ENCODE data around the gene AGO1. TPM values are rescaled to one million over a fixed set of nuclear protein-coding genes. Genes with fewer than 3 reads are reported as not detected.
"Not testable (repeated sequence)": the region's sequence is repeated elsewhere in the genome, so short reads cannot be mapped to it uniquely, and the experiment has no call there.

AGO1 gene
- total RNA-seq, 1 donor = 20.3 TPM

GRCh38 chr1:35886577-35887431, 3.8 kb downstream of the AGO1 start:
- DNase-seq (ENCODE audit: low read depth) = no peak
- H3K4me3 ChIP-seq (ENCODE audit: low read depth, low read length) = no peak overlapping the region
- no peak for TF ChIP-seq CTCF (IDR thresholded peaks at IDR 0.05; ENCODE audit: insufficient read depth, low read length)

- no peak for DNase-seq (ENCODE audit: low read depth)
- no peak for TF ChIP-seq CTCF (IDR thresholded peaks at IDR 0.05; ENCODE audit: insufficient read depth, low read length)
- H3K4me3 ChIP-seq (ENCODE audit: low read depth, low read length) = no peak overlapping the region
These were observed 4.5 kb downstream of the AGO1 start for GRCh38 chr1:35887508-35887907.

GRCh38 chr1:35888255-35888654, 5.2 kb downstream of the AGO1 start:
- no peak for DNase-seq (ENCODE audit: low read depth)
- no peak overlapping the region for H3K4me3 ChIP-seq (ENCODE audit: low read depth, low read length)
- no peak for TF ChIP-seq CTCF (IDR thresholded peaks at IDR 0.05; ENCODE audit: insufficient read depth, low read length)

GRCh38 chr1:35888981-35889380, 6.0 kb downstream of the AGO1 start:
- not testable (repeated sequence) for H3K4me3 ChIP-seq (ENCODE audit: low read depth, low read length); DNase-seq (ENCODE audit: low read depth)

GRCh38 chr1:35893051-35893879, 10.3 kb downstream of the AGO1 start:
- no peak for DNase-seq (ENCODE audit: low read depth)
- H3K4me3 ChIP-seq (ENCODE audit: low read depth, low read length) = no peak overlapping the region
- TF ChIP-seq CTCF (IDR thresholded peaks at IDR 0.05; ENCODE audit: insufficient read depth, low read length) = no peak

- peak; percentile 21 for DNase-seq (ENCODE audit: low read depth)
- TF ChIP-seq CTCF (IDR thresholded peaks at IDR 0.05; ENCODE audit: insufficient read depth, low read length) = no peak
These were observed 11.2 kb downstream of the AGO1 start for GRCh38 chr1:35894183-35894582.

GRCh38 chr1:35894656-35895055, 11.6 kb downstream of the AGO1 start:
- no peak for DNase-seq (ENCODE audit: low read depth)
- no peak overlapping the region for H3K4me3 ChIP-seq (ENCODE audit: low read depth, low read length)
- TF ChIP-seq CTCF (IDR thresholded peaks at IDR 0.05; ENCODE audit: insufficient read depth, low read length) = no peak

More at GRCh38 chr1:35894183-35894582, 11.2 kb downstream of the AGO1 start:
- no peak overlapping the region for H3K4me3 ChIP-seq (ENCODE audit: low read depth, low read length)
